Measurements from ENCODE around the gene TES.
"Not testable (repeated sequence)": the region's sequence is repeated elsewhere in the genome, so short reads cannot be mapped to it uniquely, and the experiment has no call there.

Gene TES

GRCh38 chr7:116277070-116277469 lies 66.7 kb downstream of the TES start:
- in situ Hi-C loops (cut with MboI; ENCODE audit: low sequenced_read_pairs): no loop called here

GRCh38 chr7:116279217-116279616 lies 68.9 kb downstream of the TES start:
- in situ Hi-C loops (cut with MboI; ENCODE audit: low sequenced_read_pairs): no loop called here

DNA sequence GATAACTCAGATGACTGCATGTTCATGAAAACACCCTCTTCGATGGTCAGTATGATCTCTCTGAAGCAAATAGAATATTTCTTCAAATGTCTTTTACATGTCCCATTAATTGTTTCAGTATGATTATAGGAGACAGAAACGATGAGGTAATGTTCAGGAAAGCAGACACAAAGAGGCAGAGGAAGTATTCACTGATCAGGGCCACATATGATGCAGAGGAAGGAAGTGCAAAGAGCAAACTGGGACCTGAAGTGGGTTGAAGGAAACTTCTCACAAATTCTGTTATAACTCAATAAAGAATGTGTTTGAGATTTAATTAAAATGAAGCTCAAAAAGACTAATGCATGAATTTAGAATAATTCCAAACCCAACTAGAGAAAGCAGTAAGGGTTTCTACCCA lies 70.5 kb downstream of the TES start:
- in situ Hi-C loops (cut with MboI; ENCODE audit: low sequenced_read_pairs): no loop called here

GRCh38 chr7:116283595-116284204 lies 73.4 kb downstream of the TES start:
- in situ Hi-C loops (cut with MboI; ENCODE audit: low sequenced_read_pairs): no loop called here

DNA sequence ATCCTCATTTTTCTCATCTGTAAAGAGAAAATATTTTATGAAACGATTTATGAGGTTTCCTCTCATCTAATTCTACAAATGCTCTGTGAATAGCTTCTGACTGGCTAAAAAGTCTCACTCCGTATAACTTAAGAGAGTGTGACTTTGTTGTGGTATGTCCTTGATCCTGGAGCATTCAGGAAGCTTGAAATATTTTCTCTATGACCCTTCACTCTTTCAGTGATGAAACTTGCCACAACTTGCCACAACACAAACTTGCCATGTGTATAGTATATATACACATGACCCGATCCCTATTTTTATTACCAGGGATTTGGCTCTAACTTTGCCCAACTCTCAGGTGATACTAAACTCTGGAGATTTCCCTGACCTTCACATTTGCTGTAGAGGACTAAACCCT lies 74.1 kb downstream of the TES start:
- in situ Hi-C loops (cut with MboI; ENCODE audit: low sequenced_read_pairs): no loop called here

DNA sequence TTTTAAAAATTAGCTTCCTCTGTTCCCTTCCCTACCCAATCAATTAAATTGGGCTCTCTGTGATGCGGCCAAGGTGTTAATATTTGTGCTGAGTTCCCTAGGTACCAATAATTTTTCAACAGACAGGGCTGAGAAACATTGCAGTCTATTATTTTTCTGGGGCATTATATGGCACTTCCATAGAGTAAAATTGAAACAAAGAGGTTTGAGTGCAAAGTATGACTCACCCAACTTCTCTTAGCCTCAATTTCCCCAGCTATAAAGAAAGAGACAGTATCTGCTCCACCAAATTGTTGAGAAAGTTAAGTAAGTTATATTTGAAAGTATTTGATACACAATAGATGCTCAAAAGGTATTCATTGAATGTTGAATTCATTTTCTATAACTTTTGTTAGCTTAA lies 74.9 kb downstream of the TES start:
- in situ Hi-C loops (cut with MboI; ENCODE audit: low sequenced_read_pairs): no loop called here

GRCh38 chr7:116290740-116291139 lies 80.4 kb downstream of the TES start:
- in situ Hi-C loops (cut with MboI; ENCODE audit: low sequenced_read_pairs): no loop called here

DNA sequence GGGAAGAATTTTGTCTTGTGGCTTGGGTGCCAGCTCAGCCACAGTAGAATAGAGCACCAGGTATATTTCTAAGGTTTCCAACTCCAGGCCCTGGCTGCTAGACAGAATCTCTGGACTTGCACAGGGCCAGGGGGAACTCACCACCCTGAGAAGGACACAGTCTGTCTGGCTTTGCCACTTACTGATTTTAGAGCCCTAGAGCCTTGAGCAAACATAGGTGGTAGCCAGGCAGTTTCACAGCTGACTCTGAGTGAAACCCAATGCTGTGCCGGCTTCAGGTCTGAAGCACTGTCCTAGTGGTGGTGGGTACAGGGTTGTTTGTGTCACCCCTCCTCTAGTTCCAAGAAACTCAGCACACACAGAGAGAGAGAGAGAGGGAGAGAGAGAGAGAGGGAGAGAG lies 81.6 kb downstream of the TES start:
- in situ Hi-C loops (cut with MboI; ENCODE audit: low sequenced_read_pairs): no loop called here

DNA sequence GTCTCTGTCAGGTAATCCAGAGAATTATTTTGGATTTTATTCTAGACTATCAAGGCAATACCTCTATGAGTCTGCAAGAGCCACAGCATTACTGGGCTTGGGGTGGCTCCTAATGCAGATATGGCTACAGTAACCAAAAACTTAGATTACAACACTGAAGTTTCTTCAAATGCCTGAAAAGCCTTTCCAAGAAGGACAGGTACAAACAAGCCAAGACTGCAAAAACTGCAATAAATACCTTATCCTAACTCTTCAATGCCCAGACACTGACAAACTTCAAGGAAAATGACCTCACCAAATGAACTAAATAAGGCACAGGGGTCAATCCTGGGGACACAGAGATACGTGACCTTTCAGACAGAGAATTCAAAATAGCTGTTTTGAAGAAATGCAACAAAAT lies 82.0 kb downstream of the TES start:
- in situ Hi-C loops (cut with MboI; ENCODE audit: low sequenced_read_pairs): no loop called here

- in situ Hi-C loops (cut with MboI; ENCODE audit: low sequenced_read_pairs): no loop called here
Measured at GRCh38 chr7:116293139-116293538, 82.8 kb downstream of the TES start.

GRCh38 chr7:116293633-116294032 lies 83.3 kb downstream of the TES start:
- in situ Hi-C loops (cut with MboI; ENCODE audit: low sequenced_read_pairs): no loop called here

DNA sequence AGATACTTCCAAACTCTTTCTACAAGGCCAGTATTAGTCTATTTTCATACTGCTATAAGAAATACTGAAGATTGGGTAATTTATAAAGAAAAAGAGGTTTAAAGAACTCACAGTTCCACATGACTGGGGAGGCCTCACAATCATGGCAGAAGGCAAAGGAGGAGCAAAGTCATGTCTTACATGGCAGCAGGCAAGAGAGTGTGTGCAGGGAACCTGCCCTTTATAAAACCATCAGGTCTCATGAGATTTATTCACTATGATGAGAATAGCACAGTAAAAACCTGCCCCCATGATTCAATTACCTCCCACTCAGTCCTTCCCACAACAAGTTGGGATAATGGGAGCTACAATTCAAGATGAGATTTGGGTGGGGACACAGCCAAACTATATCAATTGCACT lies 85.6 kb downstream of the TES start:
- in situ Hi-C loops (cut with MboI; ENCODE audit: low sequenced_read_pairs): not testable (repeated sequence)

DNA sequence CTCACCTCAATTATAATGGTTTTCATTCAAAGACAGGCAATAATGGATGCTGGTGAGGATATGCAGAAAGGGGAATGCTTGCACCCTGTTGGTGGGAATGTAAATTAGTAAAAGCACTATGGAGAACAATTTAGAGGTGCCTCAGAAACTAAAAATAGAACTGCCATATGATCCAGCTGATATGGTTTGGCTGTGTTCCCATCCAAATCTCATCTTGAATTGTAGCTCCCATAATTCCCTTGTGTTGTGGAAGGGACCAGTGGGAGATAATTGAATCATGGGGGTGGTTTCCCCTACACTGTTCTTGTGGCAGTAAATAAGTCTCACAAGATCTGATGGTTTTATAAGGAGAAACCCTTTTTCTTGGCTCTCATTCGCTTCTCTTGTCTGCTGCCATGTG lies 87.7 kb downstream of the TES start:
- in situ Hi-C loops (cut with MboI; ENCODE audit: low sequenced_read_pairs): no loop called here

DNA sequence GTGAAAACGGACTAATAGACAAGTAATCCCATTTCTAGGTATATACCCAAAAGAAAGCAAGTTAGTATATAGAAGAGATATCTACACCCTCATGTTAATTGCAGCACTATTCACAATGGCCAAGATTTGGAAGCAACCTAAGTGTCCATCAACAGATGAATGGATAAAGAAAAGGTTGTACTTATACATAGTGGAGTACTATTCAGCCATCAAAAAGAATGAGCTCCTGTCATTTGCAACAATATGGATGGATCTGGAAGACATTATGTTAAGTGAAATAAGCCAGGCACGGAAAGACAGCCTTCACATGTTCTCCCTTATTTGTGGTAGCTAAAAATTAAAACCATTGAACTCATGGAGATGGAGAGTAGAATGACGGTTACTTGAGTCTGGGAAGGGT lies 88.2 kb downstream of the TES start:
- in situ Hi-C loops (cut with MboI; ENCODE audit: low sequenced_read_pairs): no loop called here

- in situ Hi-C loops (cut with MboI; ENCODE audit: low sequenced_read_pairs): no loop called here
Measured at GRCh38 chr7:116305485-116306408, 95.4 kb downstream of the TES start.

DNA sequence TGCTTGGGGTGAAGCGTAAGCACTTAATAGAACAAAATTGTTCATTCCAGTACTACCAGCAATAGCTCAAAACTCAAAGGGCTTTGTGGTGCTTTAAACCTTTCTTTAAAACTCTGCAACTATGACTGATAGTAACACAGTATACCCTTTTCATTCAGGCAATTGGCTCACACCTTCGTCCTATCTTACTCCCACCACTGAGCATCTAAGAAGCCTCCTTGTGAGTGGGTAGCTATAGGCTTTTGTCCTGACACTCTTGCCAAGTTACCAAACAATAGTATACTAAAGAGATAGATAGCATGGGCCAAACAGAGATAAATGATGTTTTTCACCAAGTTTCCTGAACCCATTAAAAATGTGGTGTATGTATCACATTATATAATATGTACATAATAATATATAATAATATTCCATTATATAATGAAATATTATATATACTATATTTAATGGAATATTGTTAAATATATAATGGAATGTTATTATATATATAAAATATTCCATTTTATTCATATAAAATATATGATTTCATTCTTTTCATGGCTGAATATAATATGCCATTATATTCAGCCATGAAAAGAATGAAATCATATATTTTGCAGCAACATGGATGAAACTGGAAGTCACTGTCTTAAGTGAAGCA lies 96.2 kb downstream of the TES start:
- in situ Hi-C loops (cut with MboI; ENCODE audit: low sequenced_read_pairs): no loop called here

DNA sequence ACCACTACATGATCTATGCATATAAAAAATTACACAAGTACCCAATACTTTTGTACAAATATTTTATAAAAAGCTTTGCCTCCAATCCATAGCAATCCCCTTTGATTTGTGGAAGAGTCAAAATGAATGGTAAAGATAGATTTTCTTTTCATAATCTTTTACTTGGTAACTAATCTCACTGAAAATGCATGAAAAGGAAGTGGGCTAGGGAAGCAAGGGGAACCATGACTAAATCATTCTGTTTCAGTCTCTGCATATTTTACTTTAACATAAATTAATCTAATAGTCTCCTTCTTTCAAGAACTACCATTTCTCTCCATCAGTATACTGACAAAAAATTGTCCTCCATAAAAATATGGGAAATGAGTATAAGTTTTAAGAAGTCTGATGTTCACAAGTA lies 96.9 kb downstream of the TES start:
- in situ Hi-C loops (cut with MboI; ENCODE audit: low sequenced_read_pairs): no loop called here
